Measurements from ENCODE around the gene GPRIN2. TPM values are rescaled to one million over a fixed set of nuclear protein-coding genes. Genes with fewer than 3 reads are reported as not detected.
A peak's percentile ranks its signal among the peaks of the same experiment; 100 is the strongest.

The GPRIN2 gene
- total RNA-seq, 1 experiment from 2014 or later, result 10.5 TPM

DNA sequence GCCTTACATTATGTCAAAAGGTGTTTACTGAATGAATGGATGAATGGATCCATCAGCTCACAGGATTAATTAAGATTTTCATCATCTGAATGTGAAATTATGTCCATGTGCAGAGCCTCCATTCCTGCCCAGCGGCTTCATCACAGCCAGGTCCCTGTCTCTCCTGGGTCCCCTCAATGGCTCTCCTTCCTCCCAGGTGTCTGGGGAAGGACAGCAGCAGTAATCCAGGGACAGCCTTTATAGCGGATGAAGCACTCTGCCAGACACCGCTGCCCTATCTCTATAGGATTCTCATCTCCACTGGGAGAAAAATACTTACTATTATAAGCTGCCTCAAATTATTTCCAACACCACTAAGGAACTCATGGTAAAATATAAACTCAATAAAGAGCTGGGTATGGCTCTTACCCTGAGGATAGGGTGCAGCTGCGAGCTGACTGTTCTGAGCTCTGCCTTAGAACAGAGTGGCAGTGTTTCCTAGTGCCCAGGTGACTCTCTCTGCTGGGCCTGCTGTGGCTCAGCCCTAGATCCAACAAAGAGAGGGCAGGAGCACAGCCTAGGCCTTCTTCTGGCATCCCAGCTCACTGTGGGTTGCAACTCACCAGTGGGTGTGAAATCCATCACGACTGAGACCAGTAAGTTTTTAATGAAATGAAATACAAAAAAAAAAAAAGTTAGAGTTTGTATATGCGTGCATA is 38.3 kb downstream of the GPRIN2 start:
- H4K91ac ChIP-seq (ENCODE audit: insufficient read length, low read depth, low read length), result no peak overlapping the region
- no peak overlapping the region for H3K56ac ChIP-seq (ENCODE audit: insufficient read length, low read depth, low read length)
- no peak overlapping the region for H3K9ac ChIP-seq (ENCODE audit: extremely low read depth, insufficient read length, low read length)
- no peak overlapping the region for H2BK120ac ChIP-seq (ENCODE audit: low read depth, low read length, poor library complexity, severe bottlenecking)
- no peak overlapping the region for H2BK20ac ChIP-seq (ENCODE audit: low read depth, low read length, poor library complexity, severe bottlenecking)
- H3K79me1 ChIP-seq (ENCODE audit: insufficient read depth, low read depth, low read length, poor library complexity, severe bottlenecking), result no peaks in the 10 kb centered on the region
- H2BK15ac ChIP-seq (ENCODE audit: low read depth, low read length), result no peak overlapping the region
- no peaks in the 10 kb centered on the region for H4K20me1 ChIP-seq (ENCODE audit: control insufficient read depth, insufficient read depth, insufficient read length)
- H3K27ac Mint-ChIP-seq, result peak overlapping the region in 1 of 3 experiments; percentile 32; a peak in 1 of 7 replicates
- H3K18ac ChIP-seq (ENCODE audit: insufficient read length, low read depth, low read length), result no peak overlapping the region
- H3K4me1 Mint-ChIP-seq, result no peaks in the 10 kb centered on the region
- TF ChIP-seq, protein P1, sequence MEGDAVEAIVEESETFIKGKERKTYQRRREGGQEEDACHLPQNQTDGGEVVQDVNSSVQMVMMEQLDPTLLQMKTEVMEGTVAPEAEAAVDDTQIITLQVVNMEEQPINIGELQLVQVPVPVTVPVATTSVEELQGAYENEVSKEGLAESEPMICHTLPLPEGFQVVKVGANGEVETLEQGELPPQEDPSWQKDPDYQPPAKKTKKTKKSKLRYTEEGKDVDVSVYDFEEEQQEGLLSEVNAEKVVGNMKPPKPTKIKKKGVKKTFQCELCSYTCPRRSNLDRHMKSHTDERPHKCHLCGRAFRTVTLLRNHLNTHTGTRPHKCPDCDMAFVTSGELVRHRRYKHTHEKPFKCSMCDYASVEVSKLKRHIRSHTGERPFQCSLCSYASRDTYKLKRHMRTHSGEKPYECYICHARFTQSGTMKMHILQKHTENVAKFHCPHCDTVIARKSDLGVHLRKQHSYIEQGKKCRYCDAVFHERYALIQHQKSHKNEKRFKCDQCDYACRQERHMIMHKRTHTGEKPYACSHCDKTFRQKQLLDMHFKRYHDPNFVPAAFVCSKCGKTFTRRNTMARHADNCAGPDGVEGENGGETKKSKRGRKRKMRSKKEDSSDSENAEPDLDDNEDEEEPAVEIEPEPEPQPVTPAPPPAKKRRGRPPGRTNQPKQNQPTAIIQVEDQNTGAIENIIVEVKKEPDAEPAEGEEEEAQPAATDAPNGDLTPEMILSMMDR (conservative IDR thresholded peaks at IDR 0.05), result no peak
- no peak overlapping the region for H3K4me3 Mint-ChIP-seq
- H2BK12ac ChIP-seq (ENCODE audit: insufficient read length, low read depth, low read length), result no peak overlapping the region
- H3K79me2 ChIP-seq (ENCODE audit: insufficient read depth, low read length), result no peaks in the 10 kb centered on the region
- H3K4ac ChIP-seq (ENCODE audit: low read depth, low read length), result no peak overlapping the region
- no peak overlapping the region for H2AK5ac ChIP-seq (ENCODE audit: insufficient read length, low read length)
- no peaks in the 10 kb centered on the region for H3K9me3 ChIP-seq (ENCODE audit: control insufficient read depth, low read depth, low read length)
- H3K4me1 ChIP-seq (ENCODE audit: insufficient read depth, low read length), result no peaks in the 10 kb centered on the region
- H3K27ac ChIP-seq (ENCODE audit: insufficient read length, low read depth, low read length), result no peak overlapping the region
- H2BK5ac ChIP-seq (ENCODE audit: insufficient read length, low read length), result no peak overlapping the region
- H4K5ac ChIP-seq (ENCODE audit: insufficient read length, low read depth, low read length), result no peak overlapping the region
- peaks cover 3% of the 10 kb centered on the region; the same call in 1 of the 2 replicates for H3K27me3 Mint-ChIP-seq (ENCODE audit: low read depth)
- no peak overlapping the region for H4K8ac ChIP-seq (replicated peaks; ENCODE audit: insufficient read length, low read depth, low read length)
- H3K14ac ChIP-seq (ENCODE audit: insufficient read depth, low read length), result no peak overlapping the region
- no peak overlapping the region for H3K4me2 ChIP-seq (ENCODE audit: insufficient read depth, insufficient read length, low read length)
- no peaks in the 10 kb centered on the region for H3K27me3 ChIP-seq (ENCODE audit: insufficient read depth, low read length)
- H3K23me2 ChIP-seq (ENCODE audit: insufficient read length, low read depth, low read length, poor library complexity, severe bottlenecking), result no peaks in the 10 kb centered on the region
- peak; percentile 22 for DNase-seq
- no peak overlapping the region for H3T11ph ChIP-seq (ENCODE audit: low read length)
- no peak overlapping the region for H2AFZ ChIP-seq (ENCODE audit: low read length)
- no peaks in the 10 kb centered on the region for H3K9me3 Mint-ChIP-seq
- WGBS (ENCODE audit: extremely low coverage, insufficient read length, low lambda C conversion rate), result no CpG with 5 or more reads among the region's 6 CpGs
- no peak overlapping the region for H3K23ac ChIP-seq (ENCODE audit: insufficient read length, low read depth, low read length)
- no peaks in the 10 kb centered on the region for H3K36me3 Mint-ChIP-seq (ENCODE audit: insufficient read depth in 1 of 3, low read depth in 3 of 3)

Measured in H9 (cell line).